ENCODE measurements around the gene TSSK2.

Gene TSSK2

GRCh38 chr22:19172213-19173046, 41.3 kb downstream of the TSSK2 start:
- peak; percentile 12 for DNase-seq

GRCh38 chr22:19173047-19174035, 42.2 kb downstream of the TSSK2 start:
- DNase-seq = no peak

- peak; percentile 60 for DNase-seq
Measured at GRCh38 chr22:19174106-19175025, 43.3 kb downstream of the TSSK2 start.

GRCh38 chr22:19175026-19175601, 44.0 kb downstream of the TSSK2 start:
- no peak for DNase-seq

- no peak for DNase-seq
Measured at GRCh38 chr22:19175602-19176174, 44.6 kb downstream of the TSSK2 start.

GRCh38 chr22:19176175-19176643, 45.1 kb downstream of the TSSK2 start:
- DNase-seq = no peak

GRCh38 chr22:19176732-19177131, 45.6 kb downstream of the TSSK2 start:
- no peak for DNase-seq

GRCh38 chr22:19177164-19178064, 46.3 kb downstream of the TSSK2 start:
- no peak for DNase-seq

GRCh38 chr22:19178065-19178656, 47.1 kb downstream of the TSSK2 start:
- DNase-seq = peak; percentile 11

GRCh38 chr22:19178657-19179496, 47.8 kb downstream of the TSSK2 start, which contains the start of gene SLC25A1:
Gene SLC25A1, minus strand, starts transcription at chr22:19178736. Its CDS starts 63 bp downstream, at chr22:19178673.
- DNase-seq = peak; percentile 88

GRCh38 chr22:19179497-19180048, 48.5 kb downstream of the TSSK2 start:
- peak; percentile 86 for DNase-seq

GRCh38 chr22:19180234-19180633, 49.1 kb downstream of the TSSK2 start:
- DNase-seq = no peak

GRCh38 chr22:19180740-19181410, 49.8 kb downstream of the TSSK2 start:
- DNase-seq = no peak

- DNase-seq = no peak
Measured at GRCh38 chr22:19181786-19182471, 50.8 kb downstream of the TSSK2 start.

Measured in HCEC 1CT (cell line).